Bronchial epithelial cell (primary cell): ENCODE measurements around the gene WNT9A. TPM values are rescaled to one million over a fixed set of nuclear protein-coding genes. Genes with fewer than 3 reads are reported as not detected.

ENCODE experiments used
- DNase-seq: peaks from one replicate; pipeline ENCODE4 v3.0.0-alpha.2; 2010; ENCODE audit warnings: low read depth
- FAIRE-seq: peaks from 2 replicates; lab custom pipeline; 2011; peaks lifted over from hg19 to GRCh38; lab: Jason Lieb, UNC
- H3K27me3 ChIP-seq: 2 replicates; pipeline ENCODE4 v1.5.1; 2011; ENCODE audit warnings: low read length; ENCODE audit not compliant: control insufficient read depth, insufficient read depth
- H3K36me3 ChIP-seq: 2 replicates; pipeline ENCODE4 v1.5.1; 2011; ENCODE audit warnings: low read length; ENCODE audit not compliant: control insufficient read depth, insufficient read depth
- H3K4me3 ChIP-seq: 2 replicates; pipeline ENCODE4 v1.5.1; 2011; ENCODE audit warnings: mild to moderate bottlenecking, low read depth, low read length, control low read depth
- CTCF ChIP-seq: IDR thresholded peaks from 2 replicates; pipeline ENCODE4 v1.5.1; 2011; ENCODE audit warnings: mild to moderate bottlenecking, moderate library complexity, low read length, control low read depth, inconsistent platforms; ENCODE audit not compliant: insufficient read depth, severe bottlenecking
- total RNA-seq: library from RNA; depleted of rRNA; stranded (reverse); fragments of >200 nt; gene quantifications from 2 replicates; pipeline ENCODE4 v1.2.1, GENCODE V29; 2014

WNT9A gene
- total RNA-seq, 1 donor from 2014 or later: 4.2 TPM

GRCh38 chr1:227958617-227959324, 11.0 kb upstream of the WNT9A start:
- H3K36me3 ChIP-seq: no peaks in the 10 kb centered on the region
- DNase-seq: no peak
- FAIRE-seq: no peak
- no peaks in the 10 kb centered on the region for H3K27me3 ChIP-seq
- H3K4me3 ChIP-seq: no peak overlapping the region
- TF ChIP-seq CTCF: no peak

GRCh38 chr1:227955808-227956207, 8.1 kb upstream of the WNT9A start:
- no peak for TF ChIP-seq CTCF
- peaks cover 2% of the 10 kb centered on the region for H3K27me3 ChIP-seq
- H3K4me3 ChIP-seq: no peak overlapping the region
- H3K36me3 ChIP-seq: no peaks in the 10 kb centered on the region
- no peak for FAIRE-seq
- DNase-seq: no peak

- Histone ChIP-seq H3K36me3 (no peaks in the 10 kb centered on the region), H3K27me3 (peaks cover 2% of the 10 kb centered on the region), H3K4me3 (no peak overlapping the region)
- DNase-seq (no peak), FAIRE-seq (no peak)
- no peak for TF ChIP-seq CTCF
Observed at GRCh38 chr1:227954163-227954850, 6.6 kb upstream of the WNT9A start.

GRCh38 chr1:227953022-227953412, 5.3 kb upstream of the WNT9A start:
- no peak for FAIRE-seq
- Histone ChIP-seq H3K27me3 (peaks cover 2% of the 10 kb centered on the region), H3K4me3 (no peak overlapping the region), H3K36me3 (no peaks in the 10 kb centered on the region)
- DNase-seq: no peak
- TF ChIP-seq CTCF: no peak

GRCh38 chr1:227952374-227953021, 4.8 kb upstream of the WNT9A start:
- TF ChIP-seq CTCF: no peak
- FAIRE-seq: no peak
- no peak overlapping the region for H3K4me3 ChIP-seq
- no peak for DNase-seq
- H3K36me3 ChIP-seq: no peaks in the 10 kb centered on the region
- peaks cover 2% of the 10 kb centered on the region for H3K27me3 ChIP-seq
